A549 treated with ZK216348 at 1 μM for 4 hours (cell line): ENCODE measurements around the gene FBXO38. TPM values are rescaled to one million over a fixed set of nuclear protein-coding genes. Genes with fewer than 3 reads are reported as not detected.

ENCODE experiments used
- total RNA-seq: library from RNA; stranded (reverse); fragments of 200-300 nt; extraction: Qiagen RNA extraction; gene quantifications from 5 replicates; pipeline ENCODE4 v1.2.3, GENCODE V29; 2022; ENCODE audit warnings: low read depth

FBXO38 gene, protein sequence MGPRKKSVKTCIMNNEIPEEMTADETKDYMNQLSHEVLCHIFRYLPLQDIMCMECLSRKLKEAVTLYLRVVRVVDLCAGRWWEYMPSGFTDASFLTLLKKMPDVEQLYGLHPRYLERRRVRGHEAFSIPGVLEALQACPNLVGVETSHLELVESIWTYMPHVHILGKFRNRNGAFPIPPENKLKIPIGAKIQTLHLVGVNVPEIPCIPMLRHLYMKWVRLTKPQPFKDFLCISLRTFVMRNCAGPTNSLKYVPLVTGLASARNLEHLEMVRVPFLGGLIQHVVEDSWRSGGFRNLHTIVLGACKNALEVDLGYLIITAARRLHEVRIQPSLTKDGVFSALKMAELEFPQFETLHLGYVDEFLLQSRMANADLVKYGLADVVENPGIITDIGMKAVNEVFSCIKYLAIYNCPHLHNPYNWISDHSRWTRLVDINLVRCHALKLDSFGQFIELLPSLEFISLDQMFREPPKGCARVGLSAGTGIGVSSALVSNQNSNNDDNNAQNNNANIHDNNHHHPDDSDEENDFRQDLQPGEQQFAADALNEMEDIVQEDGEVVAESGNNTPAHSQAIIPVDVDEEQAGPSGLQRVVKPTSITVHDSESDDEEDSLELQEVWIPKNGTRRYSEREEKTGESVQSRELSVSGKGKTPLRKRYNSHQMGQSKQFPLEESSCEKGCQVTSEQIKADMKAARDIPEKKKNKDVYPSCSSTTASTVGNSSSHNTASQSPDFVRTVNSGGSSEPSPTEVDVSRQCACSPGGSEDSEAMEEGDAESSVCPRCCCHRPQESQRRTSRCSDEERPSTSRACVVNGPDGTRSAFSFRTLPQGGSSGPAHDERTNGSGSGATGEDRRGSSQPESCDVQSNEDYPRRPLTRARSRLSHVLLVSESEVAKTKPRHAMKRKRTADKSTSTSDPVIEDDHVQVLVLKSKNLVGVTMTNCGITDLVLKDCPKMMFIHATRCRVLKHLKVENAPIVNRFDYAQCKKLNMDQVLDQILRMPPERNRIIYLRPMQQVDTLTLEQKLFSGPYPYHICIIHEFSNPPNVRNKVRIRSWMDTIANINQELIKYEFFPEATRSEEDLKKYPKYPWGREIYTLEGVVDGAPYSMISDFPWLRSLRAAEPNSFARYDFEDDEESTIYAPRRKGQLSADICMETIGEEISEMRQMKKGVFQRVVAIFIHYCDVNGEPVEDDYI
- 14.7 to 20.6 TPM (median 20.4 TPM) in 5 replicates for total RNA-seq

DNA sequence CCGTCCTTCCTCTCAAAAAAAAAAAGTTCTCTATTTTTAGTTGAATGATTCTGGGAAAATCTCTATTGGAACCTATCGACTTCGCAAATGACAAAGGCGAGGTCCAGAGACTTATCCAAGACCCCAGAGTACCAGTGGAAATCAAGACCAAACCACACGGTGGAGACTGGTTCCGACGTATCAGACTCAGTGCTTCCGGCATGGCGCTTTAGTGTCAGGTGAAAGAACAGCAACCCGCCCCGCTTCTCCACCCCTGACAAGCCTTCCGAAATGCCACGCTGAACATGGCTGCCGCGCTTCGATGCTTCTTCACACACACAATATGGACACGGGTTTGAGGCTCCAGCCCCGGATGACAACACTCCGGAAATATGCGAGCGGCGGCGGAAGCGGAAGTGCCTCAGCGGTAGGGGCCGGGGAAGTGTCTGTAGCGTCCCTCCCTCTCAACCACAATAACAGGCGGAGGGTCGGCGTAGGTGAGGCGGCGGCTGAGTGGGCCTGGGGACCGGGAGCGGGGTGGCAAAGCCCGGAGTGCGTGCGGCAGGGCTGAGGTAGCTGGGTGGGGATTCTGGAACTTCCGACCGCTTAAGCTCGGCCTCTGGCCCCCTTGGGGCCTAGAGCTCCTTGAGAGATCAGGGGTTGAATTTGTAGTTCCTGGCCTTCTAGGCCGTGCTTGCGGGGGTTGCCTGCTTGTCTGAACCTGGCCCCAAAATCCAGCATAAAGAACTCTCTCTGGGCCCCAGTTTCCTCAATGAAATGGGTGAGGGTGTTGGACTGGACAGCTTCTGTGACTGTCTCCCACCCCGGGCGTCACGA, at the start of gene FBXO38:
FBXO38 (plus strand) TSS at position 395 of the 816 bp plus-strand sequence. CDS start 10,819 bp downstream, outside the sequence.

DNA sequence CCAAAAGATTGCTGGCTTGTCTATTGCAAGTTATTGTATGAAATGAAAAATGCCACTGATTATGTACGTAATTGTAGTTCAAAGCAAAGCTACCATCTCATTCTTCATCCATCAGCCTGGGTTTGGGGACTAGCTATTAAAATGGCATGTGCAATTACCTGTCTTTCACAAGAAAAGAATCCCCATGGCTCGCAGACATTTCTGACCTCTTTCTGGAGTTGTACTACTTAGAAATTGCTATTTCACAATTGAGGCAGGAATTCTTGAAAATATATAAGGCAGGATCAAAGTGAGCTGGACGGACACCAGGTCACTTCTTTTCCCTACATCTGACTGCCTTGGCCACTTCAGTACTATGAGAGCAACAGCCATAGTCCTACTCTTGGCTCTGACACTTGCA, 48.5 kb upstream of the FBXO38 start, which contains the start of gene SPINK9:
SPINK9 (plus strand) TSS at position 301 of the 400 bp plus-strand sequence; CDS start at position 356, 55 bp downstream.

Other genes starting within 250 kb of the FBXO38 start
- not detected in 5 replicates for gene SPINK14, start 215.4 kb upstream of the FBXO38 start, total RNA-seq
- 0.52 to 1.7 TPM (median 0.65 TPM) in 3 of 5 replicates, not detected in the others for gene SPINK6, start 180.9 kb upstream of the FBXO38 start, total RNA-seq
- gene MARCOL, start 145.4 kb upstream of the FBXO38 start, total RNA-seq = not detected in 5 replicates
- not detected in 5 replicates for gene SPINK13, start 115.2 kb upstream of the FBXO38 start, total RNA-seq
- gene SPINK7, start 71.5 kb upstream of the FBXO38 start, total RNA-seq = not detected in 5 replicates
- not detected in 5 replicates for gene SPINK9, start 48.4 kb upstream of the FBXO38 start, total RNA-seq